SU-DHL-6 (cell line): ENCODE results near the gene ADAMTS12.

ENCODE experiments used
- H2AFZ ChIP-seq: fragments of 200-600 bp; sonication (generic); 2 replicates; pipeline ENCODE4 v1.6.1; 2014; ENCODE audit warnings: low read depth, mild to moderate bottlenecking, moderate library complexity, mixed read lengths, antibody characterized with exemption, low read length; ENCODE audit not compliant: severe bottlenecking
- H3F3A ChIP-seq: fragments of 200-600 bp; shearing (Covaris generic); 2 replicates; pipeline ENCODE4 v1.6.0; 2016; ENCODE audit warnings: antibody characterized with exemption, mild to moderate bottlenecking; ENCODE audit not compliant: insufficient read depth
- H3K27ac ChIP-seq: fragments of 200-600 bp; sonication (generic); 2 replicates; pipeline ENCODE4 v1.5.1; 2016; ENCODE audit warnings: low read depth, mild to moderate bottlenecking, low read length, moderate library complexity, mixed read lengths
- H3K27me3 ChIP-seq: fragments of 200-600 bp; sonication (generic), shearing (Covaris generic); 2 replicates; pipeline ENCODE4 v1.6.0; 2014; ENCODE audit warnings: mild to moderate bottlenecking, low read length
- H3K36me3 ChIP-seq: fragments of 200-600 bp; sonication (generic); 2 replicates; pipeline ENCODE4 v1.6.1; 2014; ENCODE audit warnings: mild to moderate bottlenecking, low read length, mixed read lengths
- H3K4me2 ChIP-seq: fragments of 300-600, 200-600 bp; shearing (Covaris generic), sonication (generic); 2 replicates; pipeline ENCODE4 v1.6.0; 2014; ENCODE audit warnings: low read length, low read depth, mild to moderate bottlenecking; ENCODE audit not compliant: poor library complexity, severe bottlenecking
- H3K4me3 ChIP-seq: fragments of 200-600 bp; sonication (generic); 2 replicates; pipeline ENCODE4 v1.5.1; 2014; ENCODE audit warnings: antibody characterized with exemption, low read length, mild to moderate bottlenecking, mixed read lengths; ENCODE audit not compliant: insufficient read depth, poor library complexity, severe bottlenecking
- H3K79me2 ChIP-seq: fragments of 200-600 bp; sonication (generic); 2 replicates; pipeline ENCODE4 v1.6.1; 2014; ENCODE audit warnings: mild to moderate bottlenecking, low read length, moderate library complexity; ENCODE audit not compliant: insufficient read depth
- H3K9ac ChIP-seq: fragments of 200-600 bp; sonication (generic); 2 replicates; pipeline ENCODE4 v1.7.0; 2014; ENCODE audit warnings: mild to moderate bottlenecking, low read length
- H3K9me2 ChIP-seq: fragments of 200-600 bp; sonication (generic); replicated peaks from 2 replicates; pipeline ENCODE4 v1.6.1; 2014; ENCODE audit warnings: low read length; ENCODE audit not compliant: insufficient read depth
- H3K9me3 ChIP-seq: fragments of 200-600 bp; sonication (generic); 2 replicates; pipeline ENCODE4 v1.6.1; 2014; ENCODE audit warnings: low read length, mixed read lengths; ENCODE audit not compliant: insufficient read depth
- H4K20me1 ChIP-seq: fragments of 200-600 bp; sonication (generic); 2 replicates; pipeline ENCODE4 v1.6.1; 2014; ENCODE audit warnings: low read depth, mild to moderate bottlenecking, antibody characterized with exemption, low read length, moderate library complexity, mixed read lengths
- EZH2phosphoT487 ChIP-seq: fragments of 200-600 bp; sonication (generic), shearing (Covaris generic); conservative IDR thresholded peaks from 2 replicates; pipeline ENCODE4 v1.6.1; 2018; ENCODE audit warnings: mild to moderate bottlenecking, antibody characterized with exemption, low read length, moderate library complexity, mixed read lengths
- TF ChIP-seq, protein P1 (sequence below): fragments of 200-600 bp; sonication (generic); IDR thresholded peaks from one replicate; pipeline ENCODE4 v1.5.1; 2017; ENCODE audit warnings: antibody characterized with exemption, mild to moderate bottlenecking, low read length, moderate library complexity; ENCODE audit not compliant: insufficient read depth, poor library complexity, severe bottlenecking

Gene ADAMTS12

DNA sequence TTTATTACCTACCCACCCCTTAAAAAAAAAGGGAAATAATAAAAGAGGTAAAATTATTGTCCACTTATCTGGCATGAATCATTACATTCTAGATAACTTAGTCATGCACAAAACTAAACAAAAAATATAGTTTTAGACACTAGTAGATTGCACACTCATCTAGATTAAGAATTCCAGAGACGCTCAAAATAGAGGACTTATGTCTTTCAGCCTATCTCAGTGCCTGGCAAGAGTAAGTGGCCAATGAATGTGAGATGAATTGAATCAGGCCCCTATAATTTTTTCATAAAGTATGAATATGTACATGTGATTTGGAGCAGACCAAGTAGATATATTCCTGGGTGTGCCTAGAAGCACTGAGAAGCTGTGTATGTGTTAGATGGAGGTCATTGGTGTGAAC is 42.4 kb upstream of the ADAMTS12 start:
- H3K9me2 ChIP-seq: no peaks in the 10 kb centered on the region
- no peak overlapping the region for H2AFZ ChIP-seq
- no peaks in the 10 kb centered on the region for H3K27me3 ChIP-seq
- H3K4me3 ChIP-seq: no peak overlapping the region
- H4K20me1 ChIP-seq: no peaks in the 10 kb centered on the region
- no peak overlapping the region for H3K4me2 ChIP-seq
- H3K9ac ChIP-seq: no peak overlapping the region
- H3K9me3 ChIP-seq: no peaks in the 10 kb centered on the region
- H3F3A ChIP-seq: no peaks in the 10 kb centered on the region
- H3K79me2 ChIP-seq: no peaks in the 10 kb centered on the region
- no peak overlapping the region for H3K27ac ChIP-seq
- H3K36me3 ChIP-seq: no peaks in the 10 kb centered on the region
- no peak for TF ChIP-seq EZH2phosphoT487

DNA sequence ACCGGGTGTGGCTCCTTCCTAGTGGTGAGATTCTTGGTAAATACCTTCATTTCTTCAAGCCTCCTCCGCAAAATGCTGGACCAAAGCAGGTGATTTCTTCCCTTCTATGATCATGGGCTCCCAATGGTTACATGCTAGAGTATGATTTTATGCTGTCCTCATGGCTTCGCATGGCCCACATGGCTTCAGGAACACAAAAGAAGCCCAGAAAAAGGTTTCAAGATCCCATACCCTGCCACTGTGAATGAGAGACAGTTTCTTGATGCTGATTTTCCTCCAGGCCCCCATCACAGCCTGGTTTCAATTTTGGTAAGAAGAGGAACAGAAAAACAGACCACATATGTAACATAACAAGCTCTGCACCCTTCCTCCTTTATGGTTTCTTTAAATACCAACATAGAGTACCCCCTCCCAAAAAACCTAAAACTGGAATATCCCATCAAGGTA is 42.0 kb upstream of the ADAMTS12 start:
- Histone ChIP-seq H3K9me2 (no peaks in the 10 kb centered on the region), H3K79me2 (no peaks in the 10 kb centered on the region), H3K9me3 (no peaks in the 10 kb centered on the region), H3K36me3 (no peaks in the 10 kb centered on the region), H2AFZ (no peak overlapping the region), H3K4me3 (no peak overlapping the region), H3K27me3 (no peaks in the 10 kb centered on the region), H3K27ac (no peak overlapping the region), H3F3A (no peaks in the 10 kb centered on the region), H3K4me2 (no peak overlapping the region), H3K9ac (no peak overlapping the region), H4K20me1 (no peaks in the 10 kb centered on the region)
- TF ChIP-seq EZH2phosphoT487: no peak
- TF ChIP-seq, protein P1, sequence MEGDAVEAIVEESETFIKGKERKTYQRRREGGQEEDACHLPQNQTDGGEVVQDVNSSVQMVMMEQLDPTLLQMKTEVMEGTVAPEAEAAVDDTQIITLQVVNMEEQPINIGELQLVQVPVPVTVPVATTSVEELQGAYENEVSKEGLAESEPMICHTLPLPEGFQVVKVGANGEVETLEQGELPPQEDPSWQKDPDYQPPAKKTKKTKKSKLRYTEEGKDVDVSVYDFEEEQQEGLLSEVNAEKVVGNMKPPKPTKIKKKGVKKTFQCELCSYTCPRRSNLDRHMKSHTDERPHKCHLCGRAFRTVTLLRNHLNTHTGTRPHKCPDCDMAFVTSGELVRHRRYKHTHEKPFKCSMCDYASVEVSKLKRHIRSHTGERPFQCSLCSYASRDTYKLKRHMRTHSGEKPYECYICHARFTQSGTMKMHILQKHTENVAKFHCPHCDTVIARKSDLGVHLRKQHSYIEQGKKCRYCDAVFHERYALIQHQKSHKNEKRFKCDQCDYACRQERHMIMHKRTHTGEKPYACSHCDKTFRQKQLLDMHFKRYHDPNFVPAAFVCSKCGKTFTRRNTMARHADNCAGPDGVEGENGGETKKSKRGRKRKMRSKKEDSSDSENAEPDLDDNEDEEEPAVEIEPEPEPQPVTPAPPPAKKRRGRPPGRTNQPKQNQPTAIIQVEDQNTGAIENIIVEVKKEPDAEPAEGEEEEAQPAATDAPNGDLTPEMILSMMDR: no peak

DNA sequence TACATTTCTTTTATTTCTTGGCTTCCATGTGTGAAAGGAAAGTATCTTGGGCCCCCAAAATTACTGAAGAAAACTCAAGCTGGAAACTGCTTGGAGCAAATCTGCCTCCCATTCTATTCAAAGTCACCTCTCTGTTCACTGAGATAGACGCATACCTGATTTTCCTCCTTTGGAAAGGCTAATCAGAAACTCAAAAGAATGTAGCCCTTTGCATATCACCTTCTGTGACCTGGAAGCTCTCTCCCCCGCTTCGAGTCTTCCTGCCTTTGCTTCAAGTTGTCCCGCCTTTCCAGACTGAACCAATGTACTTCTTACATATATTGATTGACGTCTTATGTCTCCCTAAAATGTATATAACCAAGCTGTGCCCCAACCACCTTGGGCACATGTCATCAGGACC is 39.3 kb upstream of the ADAMTS12 start:
- TF ChIP-seq, protein P1: no peak
- TF ChIP-seq EZH2phosphoT487: no peak
- H3K27ac ChIP-seq: no peak overlapping the region
- no peak overlapping the region for H3K4me3 ChIP-seq

DNA sequence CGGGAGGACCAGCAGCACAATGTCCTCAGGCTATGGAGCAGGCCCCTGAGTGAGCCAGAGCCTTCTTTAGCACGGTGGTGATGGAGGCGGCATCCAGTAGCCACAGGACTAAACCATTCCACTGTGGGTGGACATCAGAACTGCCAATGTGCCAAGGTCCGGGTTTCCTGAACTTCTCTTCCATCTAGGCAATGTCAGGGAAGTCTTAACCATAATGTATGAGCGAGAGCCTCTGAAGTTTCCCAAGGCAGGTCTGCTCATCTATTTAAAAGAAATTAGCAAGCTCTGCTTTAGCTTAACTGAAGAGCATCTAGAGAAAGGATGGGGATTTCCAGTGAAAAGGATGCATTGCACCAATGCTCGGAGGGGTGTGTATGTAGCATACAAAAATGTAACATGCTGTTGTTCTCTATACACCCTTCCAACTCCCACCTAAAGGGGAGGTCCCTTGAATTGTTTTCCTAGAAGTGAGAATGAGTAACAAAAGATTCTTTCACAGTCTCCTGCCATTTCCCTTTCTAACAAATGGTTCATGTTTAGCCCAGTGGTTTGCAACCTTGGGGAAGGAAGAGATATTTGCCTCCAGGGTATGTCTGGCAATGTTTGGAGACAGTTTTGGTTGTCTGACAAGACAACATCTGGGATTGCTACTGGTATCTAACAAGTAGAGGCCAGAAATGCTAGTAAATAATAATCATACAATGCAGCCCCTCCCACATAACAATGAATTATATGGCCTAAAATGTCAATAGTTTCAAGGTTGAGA is 38.3 kb upstream of the ADAMTS12 start:
- Histone ChIP-seq H3K9me2 (no peaks in the 10 kb centered on the region), H3K4me3 (no peak overlapping the region), H3K9ac (no peak overlapping the region), H3K27ac (no peak overlapping the region), H3K4me2 (no peak overlapping the region), H3K79me2 (no peaks in the 10 kb centered on the region), H2AFZ (no peak overlapping the region), H3K36me3 (no peaks in the 10 kb centered on the region), H4K20me1 (no peaks in the 10 kb centered on the region), H3K9me3 (no peaks in the 10 kb centered on the region), H3F3A (no peaks in the 10 kb centered on the region), H3K27me3 (no peaks in the 10 kb centered on the region)
- TF ChIP-seq, protein P1: no peak
- no peak for TF ChIP-seq EZH2phosphoT487

More for the DNA sequence above, 39.3 kb upstream of the ADAMTS12 start:
- Histone ChIP-seq H3K9me3 (no peaks in the 10 kb centered on the region), H3K9me2 (no peaks in the 10 kb centered on the region), H3K79me2 (no peaks in the 10 kb centered on the region), H3K4me2 (no peak overlapping the region), H2AFZ (no peak overlapping the region), H3K9ac (no peak overlapping the region), H3F3A (no peaks in the 10 kb centered on the region), H3K27me3 (no peaks in the 10 kb centered on the region), H3K36me3 (no peaks in the 10 kb centered on the region), H4K20me1 (no peaks in the 10 kb centered on the region)
